HG02852 (cell line): ENCODE data around the gene CUL1.

Experiments used
- ATAC-seq: cut with Tn5 transposase; IDR thresholded peaks from one replicate; pipeline ENCODE4 v1.9.1; 2021; ENCODE audit warnings: mild to moderate bottlenecking, moderate library complexity; ENCODE audit not compliant: unreplicated experiment

Gene CUL1

DNA sequence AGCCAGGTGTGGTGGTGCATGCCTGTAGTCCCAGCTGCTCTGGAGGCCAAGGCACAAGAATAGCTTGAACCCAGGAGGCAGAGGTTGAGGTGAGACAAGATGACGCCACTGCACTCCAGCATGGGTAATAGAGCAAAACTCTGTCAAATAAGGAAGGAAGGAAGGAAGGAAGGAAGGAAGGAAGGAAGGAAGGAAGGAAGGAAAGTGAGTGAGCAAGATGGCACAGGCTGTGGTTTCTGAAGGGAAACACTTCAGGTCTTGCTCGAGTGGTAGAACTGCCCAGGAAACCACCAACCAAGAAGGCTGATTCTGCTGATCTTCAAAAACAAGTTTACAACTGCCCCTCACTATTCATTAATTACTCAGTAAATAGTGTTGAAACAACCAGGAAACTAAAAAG is 140.2 kb downstream of the CUL1 start:
- ATAC-seq = no peak

DNA sequence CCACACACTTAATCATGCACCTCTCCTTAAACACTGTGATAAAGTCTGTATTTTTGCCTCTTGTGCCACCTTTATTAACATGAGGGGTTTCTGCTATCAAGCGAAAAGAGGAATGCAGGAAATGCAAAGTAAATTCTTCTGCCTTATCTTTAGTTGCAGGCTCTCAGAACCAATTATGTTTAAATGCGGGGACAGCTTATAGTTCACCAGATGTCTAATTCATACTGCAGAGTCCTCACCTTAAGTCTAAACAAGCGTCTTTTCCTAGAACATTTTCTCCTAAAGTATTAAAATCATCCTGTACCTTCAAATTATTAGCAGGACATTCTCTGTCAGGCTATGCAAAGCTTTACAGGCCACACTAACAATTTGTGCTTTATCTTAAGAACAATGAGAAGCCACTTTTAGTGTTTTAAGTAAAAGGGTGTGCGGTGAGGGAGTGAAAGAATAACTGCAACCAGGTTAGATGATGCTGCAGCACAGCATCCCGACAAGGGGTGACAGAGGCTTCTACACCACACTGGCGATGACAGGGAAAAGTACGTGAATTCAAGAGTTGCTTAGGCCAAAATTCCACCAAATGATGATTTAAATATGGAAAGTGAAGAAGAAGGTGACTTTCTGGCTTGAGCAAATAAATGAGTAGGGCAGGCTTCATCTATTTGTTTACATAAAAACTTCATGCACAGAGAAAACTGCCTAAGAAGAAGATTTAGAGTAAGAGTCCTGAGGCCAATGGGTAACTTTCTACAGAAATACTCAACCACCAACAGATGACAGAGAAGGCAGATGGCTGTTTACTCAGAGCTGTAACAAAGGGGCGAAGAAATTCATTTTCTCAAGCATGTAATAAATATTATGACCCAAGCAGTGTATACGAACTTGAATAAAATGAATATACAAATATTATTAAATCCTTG is 149.4 kb downstream of the CUL1 start:
- ATAC-seq = no peak

DNA sequence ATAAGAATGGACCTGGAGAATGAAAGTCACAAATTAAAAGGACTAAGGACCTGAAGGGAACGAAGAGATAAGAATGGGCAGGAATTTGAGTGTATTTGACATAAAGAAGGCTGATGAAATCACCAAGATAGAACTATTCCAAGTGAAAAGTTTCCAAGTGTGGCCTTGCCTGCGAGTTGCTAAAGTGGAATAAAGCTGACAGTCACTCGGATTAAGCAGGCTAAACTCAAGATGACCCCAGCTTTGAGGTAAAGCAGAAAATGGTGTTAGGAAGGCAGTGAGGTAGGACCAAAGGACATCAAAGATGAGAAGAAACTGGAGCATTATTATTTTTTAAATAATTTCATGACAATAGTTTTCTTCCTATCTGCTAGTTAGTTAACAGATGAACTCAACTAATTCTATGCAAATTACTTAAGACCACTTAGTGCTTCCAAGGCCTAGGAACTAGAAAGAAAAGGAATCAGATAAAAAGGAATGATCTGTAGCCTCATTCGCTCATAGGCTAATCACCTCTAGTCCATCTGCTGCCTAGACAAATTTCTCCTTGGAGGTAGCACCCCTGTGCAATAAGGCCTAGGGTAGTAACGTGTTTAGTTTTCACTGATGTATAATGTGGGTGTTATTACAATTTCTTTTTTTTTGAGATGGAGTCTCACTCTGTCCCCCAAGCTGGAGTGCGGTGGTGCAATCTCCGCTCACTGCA is 150.8 kb downstream of the CUL1 start:
- ATAC-seq = no peak

DNA sequence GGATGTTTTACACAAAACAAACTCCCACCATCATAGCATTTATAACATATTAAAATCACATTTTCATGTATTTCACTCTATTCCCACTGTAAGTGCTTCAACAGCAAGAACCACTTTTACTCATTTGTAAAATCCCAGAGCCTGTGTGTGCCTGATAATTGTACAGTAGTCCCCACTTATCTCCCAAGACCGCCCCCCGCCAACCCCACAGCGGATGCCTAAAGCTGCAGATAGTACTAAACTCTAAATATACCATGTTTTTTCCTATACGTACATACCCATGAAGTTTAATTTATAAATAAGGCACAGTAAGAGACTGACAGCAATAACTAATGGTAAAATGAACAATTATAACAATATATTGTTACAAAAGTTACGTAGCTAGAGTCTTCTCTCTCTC is 151.9 kb downstream of the CUL1 start:
- ATAC-seq = no peak
